MM.1S (cell line): ENCODE measurements around the gene RYR2.

ENCODE experiments used
- DNase-seq: peaks from one replicate; pipeline ENCODE4 v3.0.0-alpha.2; 2015
- H2AFZ ChIP-seq: fragments of 300-600 bp; sonication (generic); 2 replicates; pipeline ENCODE4 v1.6.0; 2016; ENCODE audit warnings: antibody characterized with exemption, low read length
- H3F3A ChIP-seq: fragments of 300-600 bp; sonication (generic); 2 replicates; pipeline ENCODE4 v1.6.1; 2016; ENCODE audit warnings: mild to moderate bottlenecking, antibody characterized with exemption, low read length, moderate library complexity, mixed read lengths; ENCODE audit not compliant: insufficient read depth
- H3K27ac ChIP-seq: fragments of 300-600 bp; sonication (generic); 2 replicates; pipeline ENCODE4 v1.5.1; 2016; ENCODE audit warnings: mild to moderate bottlenecking, low read length
- H3K27me3 ChIP-seq: fragments of 300-600 bp; sonication (generic); replicated peaks from 2 replicates; pipeline ENCODE4 v1.6.0; 2016; ENCODE audit warnings: low read length; ENCODE audit not compliant: insufficient read depth
- H3K36me3 ChIP-seq: fragments of 300-600 bp; sonication (generic); replicated peaks from 2 replicates; pipeline ENCODE4 v1.6.1; 2016; ENCODE audit warnings: mild to moderate bottlenecking, low read length, mixed read lengths; ENCODE audit not compliant: insufficient read depth
- H3K4me1 ChIP-seq: fragments of 300-600 bp; sonication (generic); 2 replicates; pipeline ENCODE4 v1.6.1; 2016; ENCODE audit warnings: low read length, mixed read lengths
- H3K4me2 ChIP-seq: fragments of 300-600 bp; sonication (generic); 2 replicates; pipeline ENCODE4 v1.6.0; 2016; ENCODE audit warnings: low read depth, low read length
- H3K4me3 ChIP-seq: fragments of 300-600 bp; sonication (generic); 2 replicates; pipeline ENCODE4 v1.5.1; 2016; ENCODE audit warnings: low read length, mixed read lengths
- H3K79me2 ChIP-seq: fragments of 300-600 bp; sonication (generic); 2 replicates; pipeline ENCODE4 v1.6.1; 2016; ENCODE audit warnings: mixed run types, low read length, mixed read lengths
- H3K9ac ChIP-seq: fragments of 300-600 bp; sonication (generic); 2 replicates; pipeline ENCODE4 v1.6.1; 2016; ENCODE audit warnings: low read length, mixed read lengths
- H3K9me2 ChIP-seq: fragments of 300-600 bp; sonication (generic); replicated peaks from 2 replicates; pipeline ENCODE4 v1.6.1; 2016; ENCODE audit warnings: mild to moderate bottlenecking, low read length, mixed read lengths; ENCODE audit not compliant: insufficient read depth
- H3K9me3 ChIP-seq: fragments of 300-600 bp; sonication (generic); replicated peaks from 2 replicates; pipeline ENCODE4 v1.6.1; 2016; ENCODE audit warnings: mild to moderate bottlenecking, low read length, mixed read lengths; ENCODE audit not compliant: insufficient read depth
- H4K20me1 ChIP-seq: fragments of 300-600 bp; sonication (generic); 2 replicates; pipeline ENCODE4 v1.6.1; 2016; ENCODE audit warnings: mild to moderate bottlenecking, low read length, moderate library complexity, mixed read lengths; ENCODE audit not compliant: insufficient read depth
- EZH2 ChIP-seq: fragments of 300-600 bp; sonication (generic); optimal IDR thresholded peaks from 2 replicates; pipeline ENCODE3; 2017; ENCODE audit warnings: low read depth, mild to moderate bottlenecking, antibody characterized with exemption, low read length, mixed read lengths
- EZH2phosphoT487 ChIP-seq: fragments of 300-600 bp; sonication (generic); IDR thresholded peaks from 2 replicates; pipeline ENCODE4 v1.6.1; 2018; ENCODE audit warnings: antibody characterized with exemption, low read length
- TF ChIP-seq, protein P1 (sequence below): fragments of 300-600 bp; sonication (generic); IDR thresholded peaks from 2 replicates; pipeline ENCODE4 v1.5.1; 2016; ENCODE audit warnings: antibody characterized with exemption, low read length, mixed read lengths

The RYR2 gene

DNA sequence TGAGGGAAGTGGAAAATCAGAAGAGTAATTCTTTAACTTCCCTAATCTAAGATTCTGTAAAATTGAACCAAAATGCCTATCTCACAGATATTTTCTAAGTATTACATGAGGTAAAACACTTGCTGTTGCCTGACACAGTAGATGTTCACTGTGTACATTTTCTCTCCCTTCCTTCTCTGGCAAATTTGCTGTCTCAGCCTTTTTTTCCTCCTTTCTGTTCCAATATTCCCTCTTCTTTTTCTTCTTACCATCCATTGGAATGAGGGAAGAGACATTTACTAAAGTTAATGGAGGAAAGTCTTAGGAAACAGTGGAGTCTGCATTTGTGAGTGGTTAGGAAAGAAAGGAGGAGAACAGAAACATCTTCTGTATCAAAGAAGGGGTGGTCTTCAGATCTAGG lies 608.8 kb downstream of the RYR2 start:
- no peak overlapping the region for H3K27ac ChIP-seq

DNA sequence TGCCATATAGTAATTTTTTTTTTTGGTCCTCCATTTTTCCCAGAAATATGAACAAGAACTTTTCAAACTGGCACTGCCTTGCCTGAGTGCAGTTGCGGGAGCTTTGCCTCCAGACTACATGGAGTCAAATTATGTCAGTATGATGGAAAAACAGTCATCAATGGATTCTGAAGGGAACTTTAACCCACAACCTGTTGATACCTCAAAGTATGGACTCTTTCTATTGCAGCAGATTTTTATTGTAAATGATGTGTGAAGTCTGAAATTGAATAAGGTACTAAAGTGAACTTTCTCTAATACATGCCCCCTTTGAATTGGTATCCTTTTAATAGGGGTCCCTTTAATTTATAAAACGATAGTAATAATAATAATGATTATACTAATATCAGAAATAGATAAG lies 613.8 kb downstream of the RYR2 start:
- no peak for DNase-seq
- Histone ChIP-seq H3K27me3 (no peaks in the 10 kb centered on the region), H3K9me3 (no peaks in the 10 kb centered on the region), H3K4me2 (no peak overlapping the region), H3K9ac (no peak overlapping the region), H4K20me1 (no peaks in the 10 kb centered on the region), H3K79me2 (no peaks in the 10 kb centered on the region), H2AFZ (no peak overlapping the region), H3K4me1 (no peaks in the 10 kb centered on the region), H3K4me3 (no peak overlapping the region), H3F3A (no peaks in the 10 kb centered on the region), H3K27ac (no peak overlapping the region), H3K9me2 (no peaks in the 10 kb centered on the region), H3K36me3 (no peaks in the 10 kb centered on the region)
- TF ChIP-seq, protein P1, sequence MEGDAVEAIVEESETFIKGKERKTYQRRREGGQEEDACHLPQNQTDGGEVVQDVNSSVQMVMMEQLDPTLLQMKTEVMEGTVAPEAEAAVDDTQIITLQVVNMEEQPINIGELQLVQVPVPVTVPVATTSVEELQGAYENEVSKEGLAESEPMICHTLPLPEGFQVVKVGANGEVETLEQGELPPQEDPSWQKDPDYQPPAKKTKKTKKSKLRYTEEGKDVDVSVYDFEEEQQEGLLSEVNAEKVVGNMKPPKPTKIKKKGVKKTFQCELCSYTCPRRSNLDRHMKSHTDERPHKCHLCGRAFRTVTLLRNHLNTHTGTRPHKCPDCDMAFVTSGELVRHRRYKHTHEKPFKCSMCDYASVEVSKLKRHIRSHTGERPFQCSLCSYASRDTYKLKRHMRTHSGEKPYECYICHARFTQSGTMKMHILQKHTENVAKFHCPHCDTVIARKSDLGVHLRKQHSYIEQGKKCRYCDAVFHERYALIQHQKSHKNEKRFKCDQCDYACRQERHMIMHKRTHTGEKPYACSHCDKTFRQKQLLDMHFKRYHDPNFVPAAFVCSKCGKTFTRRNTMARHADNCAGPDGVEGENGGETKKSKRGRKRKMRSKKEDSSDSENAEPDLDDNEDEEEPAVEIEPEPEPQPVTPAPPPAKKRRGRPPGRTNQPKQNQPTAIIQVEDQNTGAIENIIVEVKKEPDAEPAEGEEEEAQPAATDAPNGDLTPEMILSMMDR = no peak
- TF ChIP-seq EZH2 = no peak
- no peak for TF ChIP-seq EZH2phosphoT487

More for the DNA sequence above, 608.8 kb downstream of the RYR2 start:
- H3K9me2 ChIP-seq = no peaks in the 10 kb centered on the region
- H2AFZ ChIP-seq = no peak overlapping the region
- H3K79me2 ChIP-seq = no peaks in the 10 kb centered on the region
- H3F3A ChIP-seq = no peaks in the 10 kb centered on the region
- H3K36me3 ChIP-seq = no peaks in the 10 kb centered on the region
- H3K27me3 ChIP-seq = no peaks in the 10 kb centered on the region
- H3K9ac ChIP-seq = no peak overlapping the region
- H3K9me3 ChIP-seq = no peaks in the 10 kb centered on the region
- no peak for DNase-seq
- no peak overlapping the region for H3K4me2 ChIP-seq
- H3K4me3 ChIP-seq = no peak overlapping the region
- TF ChIP-seq, protein P1 = no peak
- TF ChIP-seq EZH2 (no peak), EZH2phosphoT487 (no peak)
- no peaks in the 10 kb centered on the region for H3K4me1 ChIP-seq
- H4K20me1 ChIP-seq = no peaks in the 10 kb centered on the region

DNA sequence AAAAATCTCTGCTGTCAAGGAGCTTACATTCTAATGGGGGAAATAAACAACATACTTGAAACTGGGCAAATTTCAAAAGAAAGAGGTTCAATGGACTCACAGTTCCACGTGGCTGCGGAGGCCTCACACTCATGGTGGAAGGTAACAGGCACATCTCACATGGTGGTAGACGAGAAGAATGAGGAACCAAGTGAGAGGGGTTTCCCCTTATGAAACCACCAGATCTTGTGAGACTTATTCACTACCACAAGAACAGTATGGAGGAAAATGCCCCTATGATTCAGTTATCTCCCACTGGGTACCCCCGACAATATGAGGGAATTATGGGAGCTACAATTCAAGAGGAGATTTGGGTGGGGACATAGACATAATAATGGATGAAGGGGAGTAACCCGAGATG lies 622.4 kb downstream of the RYR2 start:
- DNase-seq = no peak
- Histone ChIP-seq H3K9me3 (no peaks in the 10 kb centered on the region), H3K4me1 (no peaks in the 10 kb centered on the region)

More for the DNA sequence above, 622.4 kb downstream of the RYR2 start:
- no peak overlapping the region for H3K9ac ChIP-seq
- no peak overlapping the region for H3K4me3 ChIP-seq
- H3F3A ChIP-seq = no peaks in the 10 kb centered on the region
- H2AFZ ChIP-seq = no peak overlapping the region
- H3K36me3 ChIP-seq = no peaks in the 10 kb centered on the region
- H4K20me1 ChIP-seq = no peaks in the 10 kb centered on the region
- H3K27ac ChIP-seq = no peak overlapping the region
- H3K4me2 ChIP-seq = no peak overlapping the region
- TF ChIP-seq, protein P1 = no peak
- TF ChIP-seq EZH2phosphoT487 (no peak), EZH2 (no peak)
- no peaks in the 10 kb centered on the region for H3K9me2 ChIP-seq
- no peaks in the 10 kb centered on the region for H3K79me2 ChIP-seq
- H3K27me3 ChIP-seq = no peaks in the 10 kb centered on the region
